CD14-positive monocyte (primary cell): ENCODE data around the gene P2RY14. TPM values are rescaled to one million over a fixed set of nuclear protein-coding genes. Genes with fewer than 3 reads are reported as not detected.

Experiments
- DNase-seq, 3 donors: peaks; one replicate each; pipeline ENCODE4 v3.0.0-alpha.2; 2011 to 2022
- H2AFZ ChIP-seq: 2 replicates; pipeline ENCODE4 v1.6.0; 2012; ENCODE audit warnings: mild to moderate bottlenecking, low read depth, low read length, inconsistent platforms; ENCODE audit not compliant: insufficient read depth, poor library complexity, severe bottlenecking
- H3K27ac ChIP-seq, 2 donors: 1 replicate in 1 of 2; 2 replicates in 1 of 2; pipeline ENCODE4 v1.5.1; 2012 to 2013; ENCODE audit warnings: low read length in 2 of 2, control low read depth in 1 of 2, inconsistent platforms in 1 of 2, low read depth in 1 of 2, mild to moderate bottlenecking in 1 of 2
- H3K27me3 ChIP-seq, 2 donors: one replicate each; pipeline versions ENCODE4 v1.6.0 to v1.6.1; 2011 to 2013; ENCODE audit warnings: low read length in 2 of 2; ENCODE audit not compliant: control insufficient read depth in 2 of 2, insufficient read depth in 2 of 2
- H3K36me3 ChIP-seq, 2 donors: replicated peaks in 1 of 2; 1 replicate in 1 of 2; 2 replicates in 1 of 2; pipeline versions ENCODE4 v1.5.1 to v1.6.1; 2012 to 2013; ENCODE audit warnings: low read length in 2 of 2, control low read depth in 1 of 2, inconsistent platforms in 1 of 2, mild to moderate bottlenecking in 1 of 2; ENCODE audit not compliant: insufficient read depth in 2 of 2, control insufficient read depth in 1 of 2
- H3K4me1 ChIP-seq, 2 donors: 1 replicate in 1 of 2; 2 replicates in 1 of 2; pipeline versions ENCODE4 v1.5.1 to v1.6.1; 2012 to 2013; ENCODE audit warnings: low read length in 2 of 2, control low read depth in 1 of 2, inconsistent platforms in 1 of 2, mild to moderate bottlenecking in 1 of 2, moderate library complexity in 1 of 2; ENCODE audit not compliant: insufficient read depth in 2 of 2, control insufficient read depth in 1 of 2
- H3K4me2 ChIP-seq: replicated peaks from 2 replicates; pipeline ENCODE3; 2012; ENCODE audit warnings: low read length, moderate library complexity, mild to moderate bottlenecking; ENCODE audit not compliant: poor library complexity, severe bottlenecking; ENCODE audit errors: extremely low read depth
- H3K4me3 ChIP-seq, 3 experiments: fragments of 200-600 bp in 1 of 3; sonication (generic) in 1 of 3; replicated peaks in 1 of 3; 1 replicate in 2 of 3; 2 replicates in 1 of 3; pipeline ENCODE4 v1.5.1; 2011 to 2013; ENCODE audit warnings: low read length in 3 of 3, mild to moderate bottlenecking in 3 of 3, control low read depth in 2 of 3, low read depth in 2 of 3, inconsistent platforms in 1 of 3, moderate library complexity in 1 of 3
- H3K79me2 ChIP-seq: 2 replicates; pipeline ENCODE4 v1.6.0; 2012; ENCODE audit warnings: mild to moderate bottlenecking, control low read depth, inconsistent platforms, low read length, moderate library complexity; ENCODE audit not compliant: insufficient read depth
- H3K9ac ChIP-seq: 2 replicates; pipeline ENCODE4 v1.6.0; 2017; ENCODE audit warnings: low read length, mild to moderate bottlenecking; ENCODE audit not compliant: insufficient read depth, poor library complexity, severe bottlenecking
- H3K9me3 ChIP-seq, 2 donors: replicated peaks in 1 of 2; 1 replicate in 1 of 2; 2 replicates in 1 of 2; pipeline versions ENCODE4 v1.5.1 to v1.6.1; 2012 to 2013; ENCODE audit warnings: low read length in 2 of 2, control low read depth in 1 of 2; ENCODE audit not compliant: control insufficient read depth in 1 of 2, insufficient read depth in 1 of 2
- H4K20me1 ChIP-seq: 2 replicates; pipeline ENCODE4 v1.6.0; 2012; ENCODE audit warnings: mild to moderate bottlenecking, low read length, control low read depth, moderate library complexity; ENCODE audit not compliant: insufficient read depth
- H3K27ac Mint-ChIP-seq, 7 donors: one replicate each; pipeline ENCODE4 v1.8.0; 2020; ENCODE audit warnings: mild to moderate bottlenecking in 7 of 7, mixed read lengths in 7 of 7, moderate library complexity in 6 of 7, inconsistent platforms in 2 of 7
- H3K27me3 Mint-ChIP-seq, 3 donors: one replicate each; pipeline ENCODE4 v1.8.0; 2021 to 2022; ENCODE audit warnings: low read depth in 3 of 3, mild to moderate bottlenecking in 3 of 3, mixed read lengths in 3 of 3, moderate library complexity in 3 of 3, inconsistent platforms in 1 of 3
- H3K36me3 Mint-ChIP-seq, 2 donors: one replicate each; pipeline ENCODE4 v1.8.0; 2020; ENCODE audit warnings: mixed read lengths in 2 of 2, inconsistent platforms in 1 of 2, mild to moderate bottlenecking in 1 of 2
- H3K4me1 Mint-ChIP-seq: one replicate; pipeline ENCODE4 v1.8.0; 2020; ENCODE audit warnings: mild to moderate bottlenecking, mixed read lengths
- H3K4me3 Mint-ChIP-seq, 2 donors: one replicate each; pipeline ENCODE4 v1.8.0; 2020; ENCODE audit warnings: mild to moderate bottlenecking in 2 of 2, mixed read lengths in 2 of 2, moderate library complexity in 1 of 2
- H3K9me3 Mint-ChIP-seq, 7 donors: one replicate each; pipeline ENCODE4 v1.8.0; 2020 to 2022; ENCODE audit warnings: mixed read lengths in 7 of 7, mild to moderate bottlenecking in 6 of 7, moderate library complexity in 6 of 7, inconsistent platforms in 2 of 7
- CTCF ChIP-seq: fragments of 200-600 bp; IDR thresholded peaks from one replicate; pipeline ENCODE4 v1.8.0; 2022; ENCODE audit warnings: antibody characterized with exemption, mild to moderate bottlenecking
- WGBS: methylation state at CpG from one replicate; pipeline ENCODE4 v1.1.5; 2013; ENCODE audit warnings: missing lambda C conversion rate; ENCODE audit not compliant: insufficient coverage; 5-methylcytosine and 5-hydroxymethylcytosine counted together
- intact Hi-C, 2 donors: fragments of 100-400 bp; cut with micrococcal nuclease; formaldehyde crosslinking; loops; one replicate each; pipeline versions ENCODE4 v1.15.0 to v1.15.1; 2023
- polyA plus RNA-seq, 3 donors: library from polyadenylated mRNA; depleted of rRNA in 1 of 3; unstranded in 2 of 3; stranded (reverse) in 1 of 3; fragments of 300-500 nt in 2 of 3; fragments of >200 nt in 1 of 3; fragmentation: Illumina TruSeq in 2 of 3; gene quantifications; 1 replicate in 2 of 3; 2 replicates in 1 of 3; pipeline ENCODE4 v1.2.3, GENCODE V29; 2012 to 2021

Gene P2RY14
- polyA plus RNA-seq, 3 donors, result 0.20 to 0.67 (median 0.50) TPM

- H4K20me1 ChIP-seq, result no peaks in the 10 kb centered on the region
- no peaks in the 10 kb centered on the region for H3K36me3 ChIP-seq
- DNase-seq, result no peak
- no peaks in the 10 kb centered on the region for H3K79me2 ChIP-seq
- H3K27ac ChIP-seq, result no peak overlapping the region
- H3K4me2 ChIP-seq, result no peak overlapping the region
- H3K27ac Mint-ChIP-seq, result no peak overlapping the region
- no peak overlapping the region for H3K9ac ChIP-seq
- no peaks in the 10 kb centered on the region for H3K27me3 ChIP-seq
- intact Hi-C loops, result no loop called here
- no peaks in the 10 kb centered on the region for H3K9me3 Mint-ChIP-seq
- TF ChIP-seq CTCF, result no peak
- H3K4me1 ChIP-seq, result peaks cover 12 to 15% of the 10 kb centered on the region in 2 donors
- H2AFZ ChIP-seq, result no peak overlapping the region
- H3K9me3 ChIP-seq, result no peaks in the 10 kb centered on the region
- peaks cover 0 to 2% (median 0%) of the 10 kb centered on the region in 3 donors for H3K27me3 Mint-ChIP-seq
- no peak overlapping the region for H3K4me3 ChIP-seq
- 100% methylated on average over 1 of the region's 2 CpGs for WGBS
- peaks cover 16% of the 10 kb centered on the region for H3K4me1 Mint-ChIP-seq
- H3K36me3 Mint-ChIP-seq, result no peaks in the 10 kb centered on the region
- no peak overlapping the region for H3K4me3 Mint-ChIP-seq
Measured at GRCh38 chr3:151314137-151314536, 35.8 kb upstream of the P2RY14 start.

GRCh38 chr3:151312972-151313371, 34.6 kb upstream of the P2RY14 start:
- Histone ChIP-seq H3K79me2 (no peaks in the 10 kb centered on the region), H3K27ac (no peak overlapping the region), H3K27me3 (no peaks in the 10 kb centered on the region), H3K9me3 (no peaks in the 10 kb centered on the region), H3K4me3 (no peak overlapping the region), H2AFZ (no peak overlapping the region), H3K9ac (no peak overlapping the region), H4K20me1 (no peaks in the 10 kb centered on the region), H3K36me3 (no peaks in the 10 kb centered on the region), H3K4me1 (peaks cover under 1 to 3% of the 10 kb centered on the region in 2 donors), H3K4me2 (no peak overlapping the region)
- TF ChIP-seq CTCF, result no peak
- no peak overlapping the region for H3K4me3 Mint-ChIP-seq
- DNase-seq, result no peak
- H3K27ac Mint-ChIP-seq, result no peak overlapping the region
- peaks cover 4% of the 10 kb centered on the region for H3K4me1 Mint-ChIP-seq
- 100% methylated on average over 2 of the region's 3 CpGs for WGBS
- H3K27me3 Mint-ChIP-seq, result peaks cover 0 to 2% (median 0%) of the 10 kb centered on the region in 3 donors
- intact Hi-C loops, result no loop called here
- no peaks in the 10 kb centered on the region for H3K36me3 Mint-ChIP-seq
- no peaks in the 10 kb centered on the region for H3K9me3 Mint-ChIP-seq
